GM12878 (cell line): ENCODE results near the gene HOOK2. TPM values are rescaled to one million over a fixed set of nuclear protein-coding genes. Genes with fewer than 3 reads are reported as not detected.
A peak's percentile ranks its signal among the peaks of the same experiment; 100 is the strongest.

Experiments
- CBX3 ChIP-seq: fragments of 200-600 bp; sonication (generic); IDR thresholded peaks from 2 replicates; pipeline ENCODE4 v1.6.1; 2016; ENCODE audit warnings: low read depth, borderline replicate concordance
- CTCF ChIP-seq, 3 experiments: IDR thresholded peaks in 2 of 3; conservative IDR thresholded peaks in 1 of 3; 2 replicates each; pipeline ENCODE4 v1.5.1; 2011; ENCODE audit warnings: low read depth in 3 of 3, low read length in 3 of 3, mild to moderate bottlenecking in 3 of 3, control low read depth in 2 of 3, moderate library complexity in 2 of 3, inconsistent platforms in 1 of 3, mixed read lengths in 1 of 3; ENCODE audit not compliant: control insufficient read depth in 2 of 3, insufficient read depth in 1 of 3; ENCODE audit errors: extremely low read depth in 1 of 3
- DPF2 ChIP-seq: fragments of 450-650 bp; IDR thresholded peaks from 2 replicates; pipeline ENCODE4 v1.6.1; 2017; ENCODE audit warnings: mild to moderate bottlenecking
- KAT2A ChIP-seq: conservative IDR thresholded peaks from 2 replicates; pipeline ENCODE4 v1.6.1; 2011; ENCODE audit warnings: low read depth, low read length; ENCODE audit not compliant: control insufficient read depth
- ZSCAN29 ChIP-seq: fragments of 450-650 bp; IDR thresholded peaks from 2 replicates; pipeline ENCODE4 v1.6.1; 2017; ENCODE audit warnings: mild to moderate bottlenecking, moderate library complexity
- polyA plus RNA-seq, 11 experiments: library from polyadenylated mRNA; depleted of rRNA in 4 of 11; unstranded in 6 of 11; stranded (reverse) in 5 of 11; fragments of >200 nt; fragmentation: Nextera tagmentation in 4 of 11; fragmentation: Illumina TruSeq in 1 of 11; extraction: Ambion mirVana in 4 of 11; extraction: Trizol in 1 of 11; gene quantifications; 1 replicate in 1 of 11; 2 replicates in 10 of 11; pipeline versions ENCODE4 v1.2.1 to v1.2.3, GENCODE V29; 2011 to 2016; ENCODE audit warnings: inconsistent platforms in 2 of 11, missing spikeins in 2 of 11, low read depth in 1 of 11
- total RNA-seq, 4 experiments: library from RNA; depleted of rRNA in 3 of 4; stranded (reverse); fragments of >200 nt in 3 of 4; fragmentation: Illumina TruSeq in 1 of 4; extraction: Trizol in 1 of 4; gene quantifications; 2 replicates each; pipeline versions ENCODE4 v1.2.1 to v1.2.3, GENCODE V29; 2013 to 2021
- TF ChIP-seq, protein P1 (sequence below): fragments of 450-650 bp; IDR thresholded peaks from 2 replicates; pipeline ENCODE4 v1.6.1; 2017; ENCODE audit warnings: borderline replicate concordance
- TF ChIP-seq, protein P2 (sequence below): fragments of 450-650 bp; formaldehyde crosslinking; IDR thresholded peaks from 2 replicates; pipeline ENCODE4 v1.5.0; 2022; ENCODE audit warnings: mild to moderate bottlenecking, missing genetic modification characterization

HOOK2 gene
- total and polyA plus RNA-seq, 10 of the 15 experiments (the other 5 are each of a cell fraction or from before 2014, with no cell fraction given): 1.5 to 9.6 (median 6.2) TPM

DNA sequence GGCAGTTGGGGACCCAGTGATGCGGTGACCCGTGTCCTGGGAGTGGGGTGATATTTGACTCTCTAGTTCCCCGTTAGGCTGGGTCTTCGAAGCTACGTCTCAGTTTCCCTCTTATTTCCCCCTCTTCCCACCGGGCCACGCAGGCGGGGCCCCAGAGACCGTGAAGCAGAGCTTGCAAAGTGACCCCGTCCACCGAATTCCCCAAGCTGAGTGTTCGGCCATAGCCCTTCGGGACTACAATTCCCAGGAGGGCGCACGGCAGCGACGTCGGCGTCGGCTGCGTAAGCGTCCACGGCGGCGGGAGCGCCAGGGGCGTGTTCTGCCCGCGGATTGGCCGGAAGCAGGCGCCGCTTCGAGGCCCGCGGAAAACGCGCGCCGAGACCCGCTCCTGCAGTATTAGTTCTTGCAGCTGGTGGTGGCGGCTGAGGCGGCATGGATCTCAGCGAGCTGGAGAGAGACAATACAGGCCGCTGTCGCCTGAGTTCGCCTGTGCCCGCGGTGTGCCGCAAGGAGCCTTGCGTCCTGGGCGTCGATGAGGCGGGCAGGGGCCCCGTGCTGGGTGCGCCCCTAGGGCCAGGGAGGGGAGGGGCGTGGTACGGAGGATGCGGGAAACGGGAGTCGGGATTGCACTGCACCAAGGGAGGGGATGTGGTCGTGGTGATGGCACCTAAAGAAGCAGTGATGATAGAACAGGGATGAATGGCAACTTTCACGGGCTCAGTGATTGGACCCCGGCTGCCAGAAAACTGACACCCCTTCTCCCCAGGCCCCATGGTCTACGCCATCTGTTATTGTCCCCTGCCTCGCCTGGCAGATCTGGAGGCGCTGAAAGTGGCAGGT is 31.1 kb upstream of the HOOK2 start, which contains the start of gene RNASEH2A (continued):
- TF ChIP-seq, protein P1, sequence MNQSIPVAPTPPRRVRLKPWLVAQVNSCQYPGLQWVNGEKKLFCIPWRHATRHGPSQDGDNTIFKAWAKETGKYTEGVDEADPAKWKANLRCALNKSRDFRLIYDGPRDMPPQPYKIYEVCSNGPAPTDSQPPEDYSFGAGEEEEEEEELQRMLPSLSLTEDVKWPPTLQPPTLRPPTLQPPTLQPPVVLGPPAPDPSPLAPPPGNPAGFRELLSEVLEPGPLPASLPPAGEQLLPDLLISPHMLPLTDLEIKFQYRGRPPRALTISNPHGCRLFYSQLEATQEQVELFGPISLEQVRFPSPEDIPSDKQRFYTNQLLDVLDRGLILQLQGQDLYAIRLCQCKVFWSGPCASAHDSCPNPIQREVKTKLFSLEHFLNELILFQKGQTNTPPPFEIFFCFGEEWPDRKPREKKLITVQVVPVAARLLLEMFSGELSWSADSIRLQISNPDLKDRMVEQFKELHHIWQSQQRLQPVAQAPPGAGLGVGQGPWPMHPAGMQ: no peak
- TF ChIP-seq KAT2A (no peak), DPF2 (peak; percentile 43; the same call in 1 of the 2 replicates), CTCF (IDR thresholded peaks at IDR 0.05 in 2 of 3, conservative IDR thresholded peaks at IDR 0.05 in 1 of 3; ENCODE audit: control insufficient read depth in 2 of 3, extremely low read depth in 1 of 3, insufficient read depth in 1 of 3, low read depth in 3 of 3, low read length in 3 of 3) (no peak), CBX3 (no peak), ZSCAN29 (no peak)
- TF ChIP-seq, protein P2, sequence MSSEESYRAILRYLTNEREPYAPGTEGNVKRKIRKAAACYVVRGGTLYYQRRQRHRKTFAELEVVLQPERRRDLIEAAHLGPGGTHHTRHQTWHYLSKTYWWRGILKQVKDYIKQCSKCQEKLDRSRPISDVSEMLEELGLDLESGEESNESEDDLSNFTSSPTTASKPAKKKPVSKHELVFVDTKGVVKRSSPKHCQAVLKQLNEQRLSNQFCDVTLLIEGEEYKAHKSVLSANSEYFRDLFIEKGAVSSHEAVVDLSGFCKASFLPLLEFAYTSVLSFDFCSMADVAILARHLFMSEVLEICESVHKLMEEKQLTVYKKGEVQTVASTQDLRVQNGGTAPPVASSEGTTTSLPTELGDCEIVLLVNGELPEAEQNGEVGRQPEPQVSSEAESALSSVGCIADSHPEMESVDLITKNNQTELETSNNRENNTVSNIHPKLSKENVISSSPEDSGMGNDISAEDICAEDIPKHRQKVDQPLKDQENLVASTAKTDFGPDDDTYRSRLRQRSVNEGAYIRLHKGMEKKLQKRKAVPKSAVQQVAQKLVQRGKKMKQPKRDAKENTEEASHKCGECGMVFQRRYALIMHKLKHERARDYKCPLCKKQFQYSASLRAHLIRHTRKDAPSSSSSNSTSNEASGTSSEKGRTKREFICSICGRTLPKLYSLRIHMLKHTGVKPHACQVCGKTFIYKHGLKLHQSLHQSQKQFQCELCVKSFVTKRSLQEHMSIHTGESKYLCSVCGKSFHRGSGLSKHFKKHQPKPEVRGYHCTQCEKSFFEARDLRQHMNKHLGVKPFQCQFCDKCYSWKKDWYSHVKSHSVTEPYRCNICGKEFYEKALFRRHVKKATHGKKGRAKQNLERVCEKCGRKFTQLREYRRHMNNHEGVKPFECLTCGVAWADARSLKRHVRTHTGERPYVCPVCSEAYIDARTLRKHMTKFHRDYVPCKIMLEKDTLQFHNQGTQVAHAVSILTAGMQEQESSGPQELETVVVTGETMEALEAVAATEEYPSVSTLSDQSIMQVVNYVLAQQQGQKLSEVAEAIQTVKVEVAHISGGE: no peak
